CD8-positive, alpha-beta memory T cell (primary cell): ENCODE measurements around the gene LENG8. TPM values are rescaled to one million over a fixed set of nuclear protein-coding genes. Genes with fewer than 3 reads are reported as not detected.
A peak's percentile ranks its signal among the peaks of the same experiment; 100 is the strongest.

ENCODE experiments used
- CTCF ChIA-PET: fragments of 350-600 bp; sonication (Branson Sonifier 250); formaldehyde crosslinking; loops from one replicate; lab custom pipeline; 2021; ENCODE audit warnings: antibody characterized with exemption; lab: Charles Lee
- POLR2A ChIA-PET: fragments of 350-600 bp; sonication (Branson Sonifier 250); formaldehyde crosslinking; loops from one replicate; lab custom pipeline; 2021; ENCODE audit warnings: antibody characterized with exemption; lab: Charles Lee
- DNase-seq, 5 donors: peaks; one replicate each; pipeline versions ENCODE4 v3.0.0 to v3.0.0-alpha.2; 2020 to 2022; ENCODE audit warnings: mixed read lengths in 1 of 5
- H3K27ac ChIP-seq: one replicate; pipeline ENCODE4 v1.7.0; 2013; ENCODE audit warnings: low read depth, mild to moderate bottlenecking, low read length, moderate library complexity
- H3K27me3 ChIP-seq: 2 replicates; pipeline ENCODE4 v1.7.0; 2013; ENCODE audit warnings: low read length, mild to moderate bottlenecking; ENCODE audit not compliant: insufficient read depth, poor library complexity, severe bottlenecking
- H3K36me3 ChIP-seq: 2 replicates; pipeline ENCODE4 v1.7.0; 2013; ENCODE audit warnings: mild to moderate bottlenecking, low read length, moderate library complexity; ENCODE audit not compliant: insufficient read depth
- H3K4me1 ChIP-seq: 2 replicates; pipeline ENCODE4 v1.7.0; 2013; ENCODE audit warnings: mild to moderate bottlenecking, low read length, moderate library complexity; ENCODE audit not compliant: insufficient read depth
- H3K4me3 ChIP-seq: 2 replicates; pipeline ENCODE4 v1.7.0; 2013; ENCODE audit warnings: mild to moderate bottlenecking, low read length
- H3K9me3 ChIP-seq: 2 replicates; pipeline ENCODE4 v1.7.0; 2013; ENCODE audit warnings: mild to moderate bottlenecking, low read length
- H3K27ac Mint-ChIP-seq, 8 donors: one replicate each; pipeline ENCODE4 v1.8.0; 2020 to 2021; ENCODE audit warnings: mixed read lengths in 8 of 8, mild to moderate bottlenecking in 6 of 8, inconsistent platforms in 3 of 8, moderate library complexity in 3 of 8
- H3K27me3 Mint-ChIP-seq, 2 donors: one replicate each; pipeline ENCODE4 v1.8.0; 2020 to 2021; ENCODE audit warnings: mixed read lengths in 2 of 2, mild to moderate bottlenecking in 1 of 2, moderate library complexity in 1 of 2
- H3K36me3 Mint-ChIP-seq, 3 donors: one replicate each; pipeline ENCODE4 v1.8.0; 2020 to 2021; ENCODE audit warnings: mixed read lengths in 3 of 3, inconsistent platforms in 1 of 3, mild to moderate bottlenecking in 1 of 3
- H3K4me1 Mint-ChIP-seq, 3 donors: one replicate each; pipeline ENCODE4 v1.8.0; 2020 to 2021; ENCODE audit warnings: mixed read lengths in 3 of 3, inconsistent platforms in 1 of 3, mild to moderate bottlenecking in 1 of 3
- H3K4me3 Mint-ChIP-seq, 7 donors: one replicate each; pipeline ENCODE4 v1.8.0; 2020 to 2021; ENCODE audit warnings: mixed read lengths in 7 of 7, mild to moderate bottlenecking in 6 of 7, moderate library complexity in 4 of 7, inconsistent platforms in 2 of 7
- H3K9me3 Mint-ChIP-seq, 5 donors: one replicate each; pipeline ENCODE4 v1.8.0; 2020 to 2022; ENCODE audit warnings: mixed read lengths in 5 of 5, mild to moderate bottlenecking in 3 of 5, moderate library complexity in 2 of 5, inconsistent platforms in 1 of 5
- polyA plus RNA-seq: library from polyadenylated mRNA; unstranded; fragments of 300-500 nt; fragmentation: Illumina TruSeq; gene quantifications from one replicate; pipeline ENCODE4 v1.2.3, GENCODE V29; 2021
- total RNA-seq, 2 experiments: library from RNA; stranded (reverse); gene quantifications; one replicate each; pipeline ENCODE4 v1.2.3, GENCODE V29; 2021

Gene LENG8
- total and polyA plus RNA-seq, 3 experiments from 2014 or later = 8.0 to 144 (median 132) TPM

DNA sequence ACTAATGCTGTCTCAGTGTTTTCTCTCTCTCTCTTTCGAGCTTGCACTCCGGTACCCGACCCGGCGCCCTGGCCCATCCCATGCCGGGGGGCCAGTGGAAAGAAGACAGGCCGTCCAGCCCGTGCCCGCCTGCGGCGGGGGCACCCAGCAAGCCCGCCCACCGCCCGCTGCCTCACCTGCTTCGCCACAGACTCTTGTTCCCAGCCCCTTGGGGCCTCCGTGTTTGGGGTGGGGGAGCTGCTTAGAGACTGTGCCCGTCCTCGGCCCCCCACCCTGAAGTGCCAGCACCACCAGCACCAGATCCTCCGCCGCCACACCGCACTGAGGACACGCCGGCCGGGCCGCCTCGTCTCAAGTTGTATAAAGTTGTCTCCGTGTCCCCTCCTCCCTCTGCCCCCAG, 12.2 kb downstream of the LENG8 start:
- CTCF ChIA-PET = interaction anchor here (3.0 kb wide), 1 partner anchor 8 kb away, joined by 9 read pairs; no protein-coding TSS in a partner anchor
- peaks cover 3 to 62% (median 9%) of the 10 kb centered on the region in 3 donors for H3K36me3 Mint-ChIP-seq

DNA sequence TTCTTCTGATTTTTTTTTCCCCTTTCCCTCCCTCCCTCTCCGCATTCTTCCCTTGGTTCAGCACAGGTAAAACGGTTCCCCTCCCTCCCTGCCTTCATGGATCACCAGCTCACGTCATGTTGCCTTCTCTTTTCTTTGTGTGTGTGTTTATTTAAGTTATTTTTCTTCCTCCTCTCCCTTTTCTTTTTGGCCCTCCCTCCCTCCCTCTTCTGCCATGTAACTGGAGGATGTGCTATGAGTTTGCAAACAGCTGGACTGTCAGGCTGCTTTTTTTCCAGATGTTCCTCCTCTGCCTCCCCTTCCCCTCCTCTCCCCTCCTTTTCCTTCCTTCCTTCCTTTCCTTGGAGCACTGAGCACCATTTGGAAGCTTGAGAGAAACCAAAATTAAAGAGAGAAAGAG, 12.6 kb downstream of the LENG8 start:
- H3K27ac ChIP-seq = no peak overlapping the region
- peaks cover 45% of the 10 kb centered on the region for H3K36me3 ChIP-seq
- H3K36me3 Mint-ChIP-seq = peaks cover 3 to 58% (median 9%) of the 10 kb centered on the region in 3 donors
- no peaks in the 10 kb centered on the region for H3K9me3 ChIP-seq
- no peaks in the 10 kb centered on the region for H3K27me3 ChIP-seq
- CTCF ChIA-PET = interaction anchor here (0.8 to 3.0 kb wide), 3 partner anchors 8 to 13 kb away, joined by 3 to 9 read pairs (median 9); partner anchors contain the start of genes CDC42EP5 and LENG8
- H3K4me3 ChIP-seq = no peak overlapping the region
- peaks cover 33 to 50% (median 34%) of the 10 kb centered on the region in 3 donors for H3K4me1 Mint-ChIP-seq
- H3K4me3 Mint-ChIP-seq = peak overlapping the region; percentile 16 to 64 (median 32)
- peaks cover 21% of the 10 kb centered on the region for H3K4me1 ChIP-seq
- no peak for DNase-seq
- POLR2A ChIA-PET = interaction anchor here (0.7 to 2.9 kb wide), 3 partner anchors 9 to 303 kb away, joined by 3 to 35 read pairs (median 4); partner anchors contain the start of genes LENG1 and LENG8
- H3K9me3 Mint-ChIP-seq = peaks cover 0 to 2% (median 0%) of the 10 kb centered on the region in 5 donors
- peak overlapping the region; percentile 28 to 98 (median 66) for H3K27ac Mint-ChIP-seq
- H3K27me3 Mint-ChIP-seq = peaks cover 0 to 1% of the 10 kb centered on the region in 2 donors

More for the DNA sequence above, 12.2 kb downstream of the LENG8 start:
- H3K9me3 Mint-ChIP-seq = peaks cover 0 to 2% (median 0%) of the 10 kb centered on the region in 5 donors
- Histone ChIP-seq H3K27ac (no peak overlapping the region), H3K27me3 (no peaks in the 10 kb centered on the region), H3K4me1 (peaks cover 21% of the 10 kb centered on the region), H3K4me3 (no peak overlapping the region), H3K36me3 (peaks cover 47% of the 10 kb centered on the region), H3K9me3 (no peaks in the 10 kb centered on the region)
- POLR2A ChIA-PET = interaction anchor here (0.9 to 2.9 kb wide), 2 partner anchors 8 to 13 kb away, joined by 4 to 35 read pairs; partner anchors contain the start of gene LENG8
- no peak for DNase-seq
- H3K4me1 Mint-ChIP-seq = peaks cover 31 to 50% (median 31%) of the 10 kb centered on the region in 3 donors
- H3K27me3 Mint-ChIP-seq = peaks cover 0 to 1% of the 10 kb centered on the region in 2 donors
- H3K27ac Mint-ChIP-seq = peak overlapping the region in 6 of 8 donors; percentile 19 to 98 (median 72)
- H3K4me3 Mint-ChIP-seq = peak overlapping the region in 5 of 7 donors; percentile 4 to 64 (median 23)

DNA sequence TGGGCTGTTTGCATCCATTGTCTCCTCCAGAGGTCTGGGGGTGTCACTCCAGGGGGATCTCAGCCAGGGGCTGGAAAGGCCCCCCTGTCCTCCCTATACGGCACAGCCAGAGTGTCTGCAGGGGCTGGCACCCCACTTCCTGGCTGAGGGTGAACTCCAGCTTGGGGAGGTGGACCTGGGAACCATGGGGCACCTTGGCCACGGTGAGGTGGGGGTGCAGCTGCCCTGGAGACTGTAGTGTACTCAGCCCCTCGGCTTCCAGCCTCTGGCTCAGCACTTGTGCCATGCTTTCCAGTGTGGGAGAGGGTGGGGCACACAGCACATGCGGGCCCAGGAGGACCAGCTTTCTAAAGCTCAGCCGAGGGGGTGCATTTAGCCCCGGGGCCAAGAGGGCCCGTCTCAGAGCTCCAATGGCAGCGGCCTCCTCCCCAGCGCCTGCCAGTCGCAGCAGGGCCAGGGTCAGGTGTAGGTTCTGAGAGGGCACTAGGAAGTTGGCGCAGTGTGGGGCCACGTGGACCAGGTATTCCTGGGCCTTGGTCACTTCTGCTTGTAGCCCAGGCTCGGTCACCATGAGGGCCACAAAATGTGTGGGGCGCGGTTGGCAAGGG, 13.2 kb downstream of the LENG8 start:
- DNase-seq = peak in 1 of 5 donors; percentile 56
- peaks cover 21% of the 10 kb centered on the region for H3K4me1 ChIP-seq
- H3K9me3 ChIP-seq = no peaks in the 10 kb centered on the region
- ChIA-PET POLR2A (interaction anchor here (0.7 to 2.9 kb wide), 3 partner anchors 9 to 303 kb away, joined by 3 to 35 read pairs (median 4); partner anchors contain the start of genes LENG1 and LENG8), CTCF (interaction anchor here (0.8 to 3.0 kb wide), 3 partner anchors 9 to 13 kb away, joined by 3 to 9 read pairs (median 9); partner anchors contain the start of genes CDC42EP5 and LENG8)
- H3K27me3 ChIP-seq = no peaks in the 10 kb centered on the region
- H3K4me3 ChIP-seq = peak overlapping the region; percentile 91
- Mint-ChIP-seq H3K4me1 (peaks cover 33 to 50% (median 35%) of the 10 kb centered on the region in 3 donors), H3K9me3 (peaks cover 0 to 2% (median 0%) of the 10 kb centered on the region in 5 donors), H3K27ac (peak overlapping the region; percentile 46 to 98 (median 70)), H3K27me3 (peaks cover 0 to 1% of the 10 kb centered on the region in 2 donors), H3K36me3 (peaks cover 3 to 53% (median 9%) of the 10 kb centered on the region in 3 donors), H3K4me3 (peak overlapping the region; percentile 15 to 85 (median 41))
- H3K36me3 ChIP-seq = peaks cover 40% of the 10 kb centered on the region
- peak overlapping the region; percentile 76 for H3K27ac ChIP-seq

DNA sequence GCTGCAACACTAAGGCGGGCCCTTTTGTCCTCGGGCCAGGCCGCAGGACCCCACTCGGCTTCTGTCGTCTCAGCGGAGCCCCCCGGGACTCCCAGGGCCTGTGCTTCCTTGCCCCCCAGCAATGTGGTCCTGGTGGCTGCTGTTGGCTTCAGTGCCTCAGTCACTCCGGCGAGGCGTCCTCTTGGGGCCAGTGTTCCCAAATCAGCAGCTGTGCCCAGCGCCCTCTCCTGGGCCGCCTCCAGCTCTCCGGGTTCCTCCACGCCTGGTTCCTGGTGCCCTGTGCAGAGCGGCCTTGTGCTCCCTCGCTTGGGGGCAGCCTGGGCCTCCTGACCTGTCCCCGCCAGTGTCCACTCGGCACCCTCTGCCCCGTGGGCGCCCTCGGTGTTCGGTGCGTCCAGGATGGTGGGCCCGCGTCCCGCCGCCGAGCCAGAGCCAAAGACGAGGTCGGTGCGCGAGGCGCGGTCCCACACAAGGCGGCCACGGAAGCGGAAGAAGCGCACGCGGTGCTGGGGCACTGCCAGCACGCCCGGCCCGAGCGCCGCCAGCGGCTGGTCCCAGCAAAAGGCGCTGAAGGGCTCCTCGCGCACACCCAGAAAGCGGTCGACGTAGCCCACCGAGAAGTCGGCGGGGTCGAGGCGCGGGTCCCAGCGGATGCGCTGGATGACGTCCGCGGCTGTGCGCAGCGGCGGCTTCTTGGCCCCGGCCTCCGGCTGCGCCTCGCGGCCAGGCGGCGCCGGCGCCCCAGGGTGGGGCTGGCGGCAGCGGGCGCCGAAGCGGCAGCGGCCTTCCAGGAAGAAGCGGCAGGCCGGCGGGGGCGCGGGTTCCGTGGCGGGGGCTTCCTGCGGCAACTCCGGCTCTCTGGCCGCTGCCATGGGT, 13.9 kb downstream of the LENG8 start:
- Histone ChIP-seq H3K36me3 (peaks cover 32% of the 10 kb centered on the region), H3K27me3 (no peaks in the 10 kb centered on the region), H3K4me3 (peak overlapping the region; percentile 91), H3K27ac (peak overlapping the region; percentile 76), H3K9me3 (no peaks in the 10 kb centered on the region), H3K4me1 (peaks cover 21% of the 10 kb centered on the region)
- POLR2A ChIA-PET = interaction anchor here (0.5 to 2.9 kb wide), 6 partner anchors 8 to 1136 kb away, joined by 3 to 35 read pairs (median 3); partner anchors contain the start of genes FIZ1, LENG8 and MYADM
- peak overlapping the region; percentile 53 to 99 (median 68) for H3K4me3 Mint-ChIP-seq
- H3K36me3 Mint-ChIP-seq = peaks cover 3 to 46% (median 9%) of the 10 kb centered on the region in 3 donors
- H3K4me1 Mint-ChIP-seq = peaks cover 33 to 50% (median 35%) of the 10 kb centered on the region in 3 donors
- H3K9me3 Mint-ChIP-seq = peaks cover 0 to 2% (median 0%) of the 10 kb centered on the region in 5 donors
- CTCF ChIA-PET = interaction anchor here (0.8 to 3.0 kb wide), 4 partner anchors 9 to 18 kb away, joined by 4 to 9 read pairs (median 6); partner anchors contain the start of gene LENG8
- H3K27me3 Mint-ChIP-seq = peaks cover 0 to 1% of the 10 kb centered on the region in 2 donors
- peak; percentile 57 to 80 (median 75) for DNase-seq
- H3K27ac Mint-ChIP-seq = peak overlapping the region; percentile 46 to 99 (median 76)

DNA sequence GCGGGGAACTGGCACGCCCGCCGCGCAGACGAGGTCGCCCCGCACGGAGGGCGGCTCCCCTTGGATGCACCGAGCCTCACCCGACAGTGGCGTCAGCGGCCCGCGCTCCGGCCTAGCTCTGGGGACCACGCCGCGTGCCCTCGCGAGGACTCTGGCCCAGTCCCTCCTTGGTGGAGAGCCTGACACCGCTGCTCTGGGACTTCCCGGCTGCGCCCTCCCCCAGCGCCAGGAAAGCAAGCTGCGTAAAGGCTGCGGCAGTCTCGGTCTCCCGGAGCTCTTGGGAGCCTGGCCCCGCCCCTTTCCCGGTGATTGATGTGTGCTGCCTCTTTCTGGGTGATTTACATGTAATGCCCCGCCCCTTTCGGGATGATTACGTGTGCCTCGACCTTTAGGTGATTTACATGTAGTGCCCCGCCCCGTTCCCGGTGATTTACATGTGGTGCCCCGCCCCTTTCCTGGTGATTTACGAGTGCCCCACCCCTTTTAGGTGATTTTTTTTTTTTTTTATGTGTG, 14.6 kb downstream of the LENG8 start, which contains the start of gene LENG9:
Gene LENG9 (minus strand): TSS at position 248 of the 513 bp plus-strand sequence. CDS start 252 bp downstream, outside the sequence.
- Histone ChIP-seq H3K9me3 (no peaks in the 10 kb centered on the region), H3K36me3 (peaks cover 25% of the 10 kb centered on the region), H3K27me3 (no peaks in the 10 kb centered on the region), H3K4me3 (peak within 1 kb of the TSS; percentile 91), H3K27ac (peak within 1 kb of the TSS; percentile 76), H3K4me1 (peaks cover 21% of the 10 kb centered on the region)
- ChIA-PET CTCF (interaction anchor here (0.8 to 3.0 kb wide), 4 partner anchors 10 to 17 kb away, joined by 4 to 9 read pairs (median 6); partner anchors contain the start of gene LENG8), POLR2A (interaction anchor here (0.5 to 2.9 kb wide), 8 partner anchors 8 to 1676 kb away, joined by 3 to 35 read pairs (median 3); partner anchors contain the start of genes FIZ1, LENG8 and MYADM)
- H3K9me3 Mint-ChIP-seq = peaks cover 0 to 2% (median 0%) of the 10 kb centered on the region in 5 donors
- peaks cover 3 to 39% (median 5%) of the 10 kb centered on the region in 3 donors for H3K36me3 Mint-ChIP-seq
- peaks cover 0 to 4% of the 10 kb centered on the region in 2 donors for H3K27me3 Mint-ChIP-seq
- H3K4me1 Mint-ChIP-seq = peaks cover 26 to 43% (median 28%) of the 10 kb centered on the region in 3 donors
- peak within 1 kb of the TSS; percentile 87 to 99 (median 93) for H3K4me3 Mint-ChIP-seq
- DNase-seq = peak; percentile 88 to 95 (median 92)
- H3K27ac Mint-ChIP-seq = peak within 1 kb of the TSS; percentile 94 to 99 (median 96)

DNA sequence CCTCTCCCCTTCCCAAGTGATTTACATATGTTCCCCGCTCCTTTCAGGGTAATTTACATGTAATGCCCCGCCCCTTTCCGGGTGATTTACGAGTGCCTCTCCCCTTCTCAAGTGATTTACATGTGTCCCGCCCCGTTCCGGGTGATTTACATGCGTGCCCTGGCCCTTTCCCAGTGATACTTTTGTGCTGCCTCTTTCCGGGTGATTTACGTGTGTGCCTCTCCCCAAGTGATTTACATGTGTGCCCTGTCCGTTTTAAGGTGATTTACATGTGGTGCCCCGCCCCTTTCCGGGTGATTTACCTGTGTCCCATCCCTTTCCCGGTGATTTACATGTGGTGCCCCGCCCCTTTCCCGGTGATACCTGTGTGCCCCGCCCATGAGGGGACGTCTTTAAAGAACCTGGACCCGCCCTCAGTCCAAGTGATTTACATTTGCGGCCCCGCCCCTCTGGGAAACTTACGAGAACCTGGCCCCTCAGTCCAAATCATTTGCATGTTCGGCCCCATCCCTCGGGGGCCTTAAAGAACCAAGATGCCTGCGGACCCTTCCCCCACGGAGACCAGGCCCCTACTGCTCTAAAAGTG, 15.1 kb downstream of the LENG8 start:
- H3K4me1 ChIP-seq = peaks cover 21% of the 10 kb centered on the region
- Mint-ChIP-seq H3K4me1 (peaks cover 22 to 37% (median 23%) of the 10 kb centered on the region in 3 donors), H3K27ac (peak overlapping the region; percentile 94 to 99 (median 96)), H3K4me3 (peak overlapping the region; percentile 87 to 99 (median 93)), H3K27me3 (peaks cover 0 to 6% of the 10 kb centered on the region in 2 donors), H3K36me3 (peaks cover 0 to 33% (median 0%) of the 10 kb centered on the region in 3 donors), H3K9me3 (peaks cover 0 to 2% (median 0%) of the 10 kb centered on the region in 5 donors)
- ChIA-PET POLR2A (interaction anchor here (0.5 to 2.9 kb wide), 6 partner anchors 13 to 1677 kb away, joined by 3 to 35 read pairs (median 4); partner anchors contain the start of genes LENG8 and MYADM), CTCF (interaction anchor here (0.8 to 3.0 kb wide), 4 partner anchors 11 to 17 kb away, joined by 4 to 9 read pairs (median 6); partner anchors contain the start of gene LENG8)
- H3K36me3 ChIP-seq = peaks cover 20% of the 10 kb centered on the region
- peak overlapping the region; percentile 76 for H3K27ac ChIP-seq
- DNase-seq = peak; percentile 77 to 86 (median 81)
- no peaks in the 10 kb centered on the region for H3K9me3 ChIP-seq
- peak overlapping the region; percentile 91 for H3K4me3 ChIP-seq
- no peaks in the 10 kb centered on the region for H3K27me3 ChIP-seq
